Activated naive CD4-positive, alpha-beta T cell treated with anti-CD3 and anti-CD28 coated beads, Interleukin-2, amount 50 U/mL, for 24 hours (primary cell): ENCODE measurements around the gene INF2.
A peak's percentile ranks its signal among the peaks of the same experiment; 100 is the strongest.

Source experiments
- H3K27ac Mint-ChIP-seq: one replicate; pipeline ENCODE4 v1.8.0; 2021; ENCODE audit warnings: mild to moderate bottlenecking, mixed read lengths
- H3K27me3 Mint-ChIP-seq: one replicate; pipeline ENCODE4 v1.8.0; 2021; ENCODE audit warnings: mixed read lengths
- H3K36me3 Mint-ChIP-seq: one replicate; pipeline ENCODE4 v1.8.0; 2021; ENCODE audit warnings: mixed read lengths
- H3K4me1 Mint-ChIP-seq: one replicate; pipeline ENCODE4 v1.8.0; 2021; ENCODE audit warnings: mixed read lengths
- H3K4me3 Mint-ChIP-seq: one replicate; pipeline ENCODE4 v1.8.0; 2021; ENCODE audit warnings: mild to moderate bottlenecking, mixed read lengths
- H3K9me3 Mint-ChIP-seq: one replicate; pipeline ENCODE4 v1.8.0; 2021; ENCODE audit warnings: mixed read lengths

INF2 gene

GRCh38 chr14:104699426-104699748, 10.0 kb downstream of the INF2 start:
- H3K27me3 Mint-ChIP-seq, result no peaks in the 10 kb centered on the region
- H3K27ac Mint-ChIP-seq, result no peak overlapping the region
- no peak overlapping the region for H3K4me3 Mint-ChIP-seq
- peaks cover 29% of the 10 kb centered on the region for H3K4me1 Mint-ChIP-seq
- H3K36me3 Mint-ChIP-seq, result no peaks in the 10 kb centered on the region
- H3K9me3 Mint-ChIP-seq, result no peaks in the 10 kb centered on the region

- H3K4me3 Mint-ChIP-seq, result no peak overlapping the region
- H3K27me3 Mint-ChIP-seq, result no peaks in the 10 kb centered on the region
- no peaks in the 10 kb centered on the region for H3K36me3 Mint-ChIP-seq
Observed at GRCh38 chr14:104700225-104700651, 10.8 kb downstream of the INF2 start.

GRCh38 chr14:104700747-104701217, 11.4 kb downstream of the INF2 start:
- H3K4me3 Mint-ChIP-seq, result no peak overlapping the region
- no peaks in the 10 kb centered on the region for H3K9me3 Mint-ChIP-seq
- H3K4me1 Mint-ChIP-seq, result peaks cover 15% of the 10 kb centered on the region
- no peaks in the 10 kb centered on the region for H3K36me3 Mint-ChIP-seq
- no peaks in the 10 kb centered on the region for H3K27me3 Mint-ChIP-seq
- no peak overlapping the region for H3K27ac Mint-ChIP-seq

More at GRCh38 chr14:104700225-104700651, 10.8 kb downstream of the INF2 start:
- Mint-ChIP-seq H3K9me3 (no peaks in the 10 kb centered on the region), H3K27ac (no peak overlapping the region), H3K4me1 (peaks cover 20% of the 10 kb centered on the region)

DNA sequence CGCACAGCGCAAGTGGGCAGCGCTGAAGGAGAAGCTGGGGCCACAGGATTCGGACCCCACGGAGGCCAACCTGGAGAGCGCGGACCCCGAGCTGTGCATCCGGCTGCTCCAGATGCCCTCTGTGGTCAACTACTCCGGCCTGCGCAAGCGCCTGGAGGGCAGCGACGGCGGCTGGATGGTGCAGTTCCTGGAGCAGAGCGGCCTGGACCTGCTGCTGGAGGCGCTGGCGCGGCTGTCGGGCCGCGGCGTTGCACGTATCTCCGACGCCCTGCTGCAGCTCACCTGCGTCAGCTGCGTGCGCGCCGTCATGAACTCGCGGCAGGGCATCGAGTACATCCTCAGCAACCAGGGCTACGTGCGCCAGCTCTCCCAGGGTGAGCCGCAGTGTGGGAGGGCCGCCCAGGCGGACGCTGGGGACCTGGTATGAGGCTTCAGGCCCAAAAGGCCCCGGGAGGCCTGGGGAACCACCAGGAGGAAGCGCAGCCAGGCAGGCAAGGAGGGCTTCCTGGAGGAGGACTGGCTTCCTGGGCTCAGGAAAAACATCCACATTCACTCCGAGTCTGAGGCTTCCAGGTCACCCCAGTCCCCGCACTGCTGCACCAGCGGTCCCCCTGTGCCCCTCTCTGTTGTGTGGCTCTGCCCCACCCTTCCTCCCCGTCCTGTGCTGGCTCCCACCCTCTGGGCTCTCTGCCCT, 12.1 kb downstream of the INF2 start:
- Mint-ChIP-seq H3K9me3 (no peaks in the 10 kb centered on the region), H3K36me3 (no peaks in the 10 kb centered on the region), H3K27ac (no peak overlapping the region), H3K27me3 (no peaks in the 10 kb centered on the region), H3K4me3 (no peak overlapping the region), H3K4me1 (peaks cover 11% of the 10 kb centered on the region)

DNA sequence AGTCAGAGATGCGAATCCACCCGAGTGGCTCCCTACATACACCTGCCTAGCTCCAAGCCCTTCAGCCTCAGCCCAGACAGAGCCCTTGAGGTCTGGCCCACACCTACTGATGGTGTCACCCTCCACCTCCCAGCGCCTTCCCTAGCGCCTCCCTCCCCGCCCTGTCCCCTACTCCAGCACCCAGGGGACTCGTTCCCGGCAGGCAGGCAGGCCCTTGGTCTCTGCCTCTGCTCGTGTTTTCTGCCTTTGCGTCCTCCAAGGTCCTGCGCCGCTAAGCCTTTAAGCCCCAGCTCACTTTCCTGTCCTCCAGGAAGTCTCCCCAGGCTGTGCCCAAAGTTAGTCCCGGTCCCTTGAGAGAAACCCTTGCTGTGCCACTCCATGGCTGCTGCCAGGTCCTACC, 12.7 kb downstream of the INF2 start:
- Mint-ChIP-seq H3K27ac (no peak overlapping the region), H3K4me1 (peaks cover 11% of the 10 kb centered on the region), H3K36me3 (no peaks in the 10 kb centered on the region)

GRCh38 chr14:104702673-104703072, 13.3 kb downstream of the INF2 start:
- Mint-ChIP-seq H3K36me3 (no peaks in the 10 kb centered on the region), H3K9me3 (no peaks in the 10 kb centered on the region), H3K27ac (no peak overlapping the region), H3K4me3 (no peak overlapping the region), H3K27me3 (no peaks in the 10 kb centered on the region), H3K4me1 (peaks cover 7% of the 10 kb centered on the region)

More for the DNA sequence above, 12.7 kb downstream of the INF2 start:
- Mint-ChIP-seq H3K4me3 (no peak overlapping the region), H3K9me3 (no peaks in the 10 kb centered on the region), H3K27me3 (no peaks in the 10 kb centered on the region)

GRCh38 chr14:104703269-104703668, 13.9 kb downstream of the INF2 start:
- Mint-ChIP-seq H3K9me3 (no peaks in the 10 kb centered on the region), H3K4me3 (no peak overlapping the region), H3K27me3 (no peaks in the 10 kb centered on the region), H3K4me1 (peaks cover 3% of the 10 kb centered on the region), H3K27ac (no peak overlapping the region), H3K36me3 (no peaks in the 10 kb centered on the region)

- H3K4me3 Mint-ChIP-seq, result no peak overlapping the region
- H3K27me3 Mint-ChIP-seq, result no peaks in the 10 kb centered on the region
- peaks cover 4% of the 10 kb centered on the region for H3K4me1 Mint-ChIP-seq
- H3K27ac Mint-ChIP-seq, result no peak overlapping the region
- no peaks in the 10 kb centered on the region for H3K36me3 Mint-ChIP-seq
- no peaks in the 10 kb centered on the region for H3K9me3 Mint-ChIP-seq
Observed at GRCh38 chr14:104704252-104704651, 14.8 kb downstream of the INF2 start.

GRCh38 chr14:104705340-104706047, 16.1 kb downstream of the INF2 start:
- no peaks in the 10 kb centered on the region for H3K36me3 Mint-ChIP-seq

GRCh38 chr14:104706733-104707607, 17.6 kb downstream of the INF2 start:
- no peaks in the 10 kb centered on the region for H3K9me3 Mint-ChIP-seq
- peak overlapping the region; percentile 30 for H3K27ac Mint-ChIP-seq
- H3K36me3 Mint-ChIP-seq, result no peaks in the 10 kb centered on the region
- H3K4me3 Mint-ChIP-seq, result no peak overlapping the region
- H3K27me3 Mint-ChIP-seq, result no peaks in the 10 kb centered on the region
- H3K4me1 Mint-ChIP-seq, result peaks cover 4% of the 10 kb centered on the region

More at GRCh38 chr14:104705340-104706047, 16.1 kb downstream of the INF2 start:
- no peaks in the 10 kb centered on the region for H3K9me3 Mint-ChIP-seq
- H3K27ac Mint-ChIP-seq, result no peak overlapping the region
- no peak overlapping the region for H3K4me3 Mint-ChIP-seq
- H3K4me1 Mint-ChIP-seq, result peaks cover 4% of the 10 kb centered on the region
- no peaks in the 10 kb centered on the region for H3K27me3 Mint-ChIP-seq

- Mint-ChIP-seq H3K27ac (no peak overlapping the region), H3K9me3 (no peaks in the 10 kb centered on the region), H3K36me3 (no peaks in the 10 kb centered on the region), H3K4me1 (peaks cover 4% of the 10 kb centered on the region), H3K4me3 (no peak overlapping the region), H3K27me3 (no peaks in the 10 kb centered on the region)
Observed at GRCh38 chr14:104707608-104708595, 18.5 kb downstream of the INF2 start.

- Mint-ChIP-seq H3K36me3 (no peaks in the 10 kb centered on the region), H3K27ac (peak overlapping the region; percentile 77), H3K4me3 (no peak overlapping the region), H3K4me1 (peaks cover 4% of the 10 kb centered on the region), H3K9me3 (no peaks in the 10 kb centered on the region), H3K27me3 (no peaks in the 10 kb centered on the region)
Observed at GRCh38 chr14:104708606-104709268, 19.3 kb downstream of the INF2 start.

DNA sequence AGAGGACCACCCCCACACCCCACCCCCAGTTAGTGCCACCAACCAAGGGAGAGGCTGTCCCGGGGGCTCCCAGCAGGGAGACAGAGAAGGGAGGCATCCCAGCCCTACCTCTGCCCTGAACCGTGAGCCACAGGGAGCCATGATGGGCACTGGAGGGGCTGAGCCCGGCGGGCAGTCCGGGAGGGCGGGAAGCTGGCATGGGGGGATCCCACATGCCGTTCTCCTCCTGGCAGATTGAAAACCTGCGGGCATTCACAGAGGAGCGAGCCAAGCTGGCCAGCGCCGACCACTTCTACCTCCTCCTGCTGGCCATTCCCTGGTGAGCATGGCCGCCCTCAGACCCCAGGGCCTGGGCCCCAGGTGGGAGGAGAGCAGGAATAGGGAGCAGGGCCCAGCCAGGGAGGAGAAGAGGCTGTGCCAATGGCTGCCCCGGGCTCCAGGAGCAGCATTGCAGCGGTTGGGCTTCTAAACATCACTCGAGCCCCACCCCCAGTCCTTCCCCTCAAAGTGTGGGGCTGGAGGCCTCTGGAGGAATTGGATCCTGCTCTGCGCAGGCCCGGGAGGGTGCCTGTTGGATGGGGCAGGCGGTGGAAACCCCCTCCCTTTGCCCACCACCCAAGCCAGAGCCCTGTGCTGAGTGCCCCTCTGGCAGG, 20.1 kb downstream of the INF2 start:
- Mint-ChIP-seq H3K9me3 (no peaks in the 10 kb centered on the region), H3K27me3 (no peaks in the 10 kb centered on the region), H3K36me3 (no peaks in the 10 kb centered on the region), H3K4me1 (peaks cover 4% of the 10 kb centered on the region), H3K27ac (no peak overlapping the region), H3K4me3 (no peak overlapping the region)
